ENCODE measurements around the gene ETFB. TPM values are rescaled to one million over a fixed set of nuclear protein-coding genes. Genes with fewer than 3 reads are reported as not detected.

The ETFB gene
- total and polyA plus RNA-seq, 9 of the 15 experiments (the other 6 are each of a cell fraction or from before 2014, with no cell fraction given) = 18.1 to 143 (median 96.1) TPM

DNA sequence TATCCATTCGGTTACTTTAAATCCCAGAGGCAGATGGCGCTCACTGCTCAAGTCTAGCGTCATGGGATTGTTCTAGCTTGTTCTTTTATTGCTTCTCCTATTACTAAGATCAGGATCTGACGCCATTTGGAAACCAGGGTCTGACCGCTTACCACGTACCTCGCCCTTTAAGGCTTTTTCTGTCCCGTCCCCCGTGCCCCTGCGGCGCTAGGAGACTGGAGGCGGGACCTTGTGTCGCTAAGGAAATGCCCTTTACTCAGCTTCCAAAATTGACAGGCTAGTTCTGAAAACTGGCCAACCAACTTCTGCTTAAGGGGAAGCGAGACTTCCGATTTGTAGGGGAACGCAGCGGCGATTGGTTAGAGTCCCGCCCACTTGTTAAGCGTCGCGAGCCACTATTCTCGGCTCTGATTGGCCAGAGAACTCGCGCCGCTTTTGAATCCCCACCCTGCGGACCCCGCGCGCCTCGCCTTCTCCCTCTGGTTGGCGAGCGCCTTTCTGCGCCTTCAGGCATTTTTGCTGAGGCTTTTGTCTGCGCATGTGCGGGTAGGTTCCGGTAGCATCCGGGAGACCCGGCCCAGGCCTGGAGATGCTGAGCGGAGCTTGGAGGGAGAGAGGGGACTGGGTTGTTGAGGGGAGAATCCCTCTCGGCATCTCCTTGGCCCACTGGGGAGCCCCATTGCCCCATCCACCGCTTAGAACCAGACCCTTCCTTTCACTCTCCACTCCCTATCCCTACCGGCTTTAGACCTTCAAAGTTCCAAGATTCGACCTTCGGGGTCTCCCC is 28.1 kb upstream of the ETFB start (continued):
- TF ChIP-seq RFX1 (IDR thresholded peaks at IDR 0.05) = peak; percentile 97
- TF ChIP-seq ZNF77 (CRISPR knock-in tag; IDR thresholded peaks at IDR 0.05) = no peak
- TF ChIP-seq, protein P1, sequence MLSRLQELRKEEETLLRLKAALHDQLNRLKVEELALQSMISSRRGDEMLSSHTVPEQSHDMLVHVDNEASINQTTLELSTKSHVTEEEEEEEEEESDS (CRISPR knock-in tag; IDR thresholded peaks at IDR 0.05) = no peak
- TF ChIP-seq ZNF696 (CRISPR knock-in tag; conservative IDR thresholded peaks at IDR 0.05) = no peak
- TF ChIP-seq KLF13 (tag; IDR thresholded peaks at IDR 0.05; ENCODE audit: borderline replicate concordance, low read depth) = 0 out of 2 replicates have a peak, but pooled peaks have one; percentile 46
- TF ChIP-seq, protein P2, sequence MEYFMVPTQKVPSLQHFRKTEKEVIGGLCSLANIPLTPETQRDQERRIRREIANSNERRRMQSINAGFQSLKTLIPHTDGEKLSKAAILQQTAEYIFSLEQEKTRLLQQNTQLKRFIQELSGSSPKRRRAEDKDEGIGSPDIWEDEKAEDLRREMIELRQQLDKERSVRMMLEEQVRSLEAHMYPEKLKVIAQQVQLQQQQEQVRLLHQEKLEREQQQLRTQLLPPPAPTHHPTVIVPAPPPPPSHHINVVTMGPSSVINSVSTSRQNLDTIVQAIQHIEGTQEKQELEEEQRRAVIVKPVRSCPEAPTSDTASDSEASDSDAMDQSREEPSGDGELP (CRISPR knock-in tag; IDR thresholded peaks at IDR 0.05; ENCODE audit: borderline replicate concordance) = peak; percentile 83
- TF ChIP-seq, protein P3, sequence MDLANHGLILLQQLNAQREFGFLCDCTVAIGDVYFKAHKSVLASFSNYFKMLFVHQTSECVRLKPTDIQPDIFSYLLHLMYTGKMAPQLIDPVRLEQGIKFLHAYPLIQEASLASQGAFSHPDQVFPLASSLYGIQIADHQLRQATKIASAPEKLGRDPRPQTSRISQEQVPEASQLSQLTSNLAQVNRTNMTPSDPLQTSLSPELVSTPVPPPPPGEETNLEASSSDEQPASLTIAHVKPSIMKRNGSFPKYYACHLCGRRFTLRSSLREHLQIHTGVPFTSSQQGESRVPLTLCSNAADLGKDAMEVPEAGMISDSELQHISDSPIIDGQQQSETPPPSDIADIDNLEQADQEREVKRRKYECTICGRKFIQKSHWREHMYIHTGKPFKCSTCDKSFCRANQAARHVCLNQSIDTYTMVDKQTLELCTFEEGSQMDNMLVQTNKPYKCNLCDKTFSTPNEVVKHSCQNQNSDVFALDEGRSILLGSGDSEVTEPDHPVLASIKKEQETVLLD (IDR thresholded peaks at IDR 0.05) = peak; percentile 85
- peak; percentile 80 for TF ChIP-seq SUPT5H (IDR thresholded peaks at IDR 0.05)
- no peak for TF ChIP-seq HNRNPUL1 (IDR thresholded peaks at IDR 0.05; ENCODE audit: low read length)
- peak; percentile 57 for TF ChIP-seq CTBP1 (IDR thresholded peaks at IDR 0.05; ENCODE audit: borderline replicate concordance)
- no peak for TF ChIP-seq SMARCA5 (IDR thresholded peaks at IDR 0.05)
- TF ChIP-seq CREM (IDR thresholded peaks at IDR 0.05; ENCODE audit: low read depth) = peak; percentile 84
- no peak for TF ChIP-seq TSC22D4 (tag; IDR thresholded peaks at IDR 0.05)
- no peak for TF ChIP-seq ZBTB34 (CRISPR knock-in tag; IDR thresholded peaks at IDR 0.05)
- peak; percentile 84 for TF ChIP-seq GABPB1 (CRISPR knock-in tag; IDR thresholded peaks at IDR 0.05)
- no peak for TF ChIP-seq HMG20A (CRISPR knock-in tag; conservative IDR thresholded peaks at IDR 0.05)
- no peak for TF ChIP-seq SRSF9 (IDR thresholded peaks at IDR 0.05; ENCODE audit: borderline replicate concordance, low read depth, low read length)
- TF ChIP-seq E2F3 (CRISPR knock-in tag; IDR thresholded peaks at IDR 0.05) = peak; percentile 46; the same call in 1 of the 2 replicates
- 0 out of 4 replicates have a peak, but pooled peaks of 1 of the 2 experiments have one; percentile 24 for TF ChIP-seq MAZ (CRISPR knock-in tag; conservative IDR thresholded peaks at IDR 0.05 in 1 of 2, IDR thresholded peaks at IDR 0.05 in 1 of 2)
- TF ChIP-seq POLR2H (tag; IDR thresholded peaks at IDR 0.05; ENCODE audit: low read depth) = peak; percentile 65
- peak; percentile 93 for TF ChIP-seq MXI1 (IDR thresholded peaks at IDR 0.05; ENCODE audit: low read depth, low read length)
- TF ChIP-seq FOXJ2 (tag; IDR thresholded peaks at IDR 0.05) = no peak
- 0 out of 2 replicates have a peak, but pooled peaks have one; percentile 65 for TF ChIP-seq PREB (CRISPR knock-in tag; IDR thresholded peaks at IDR 0.05)
- no peak for TF ChIP-seq NONO (IDR thresholded peaks at IDR 0.05; ENCODE audit: low read depth in 2 of 2, low read length in 1 of 2)
- no peak for TF ChIP-seq HSF4 (CRISPR knock-in tag; IDR thresholded peaks at IDR 0.05; ENCODE audit: borderline replicate concordance)

Measured in K562 (cell line).